Epithelial cell of esophagus (primary cell): ENCODE data around the gene ACKR4.
"Not testable (repeated sequence)": the region's sequence is repeated elsewhere in the genome, so short reads cannot be mapped to it uniquely, and the experiment has no call there.

ENCODE experiments used
- DNase-seq: peaks from one replicate; pipeline ENCODE4 v3.0.0; 2010; ENCODE audit warnings: low read depth
- H3K4me3 ChIP-seq: 2 replicates; pipeline ENCODE4 v1.5.1; 2011; ENCODE audit warnings: mild to moderate bottlenecking, low read length, control low read depth
- CTCF ChIP-seq: IDR thresholded peaks from 2 replicates; pipeline ENCODE4 v1.5.1; 2011; ENCODE audit warnings: low read depth, mild to moderate bottlenecking, low read length, control low read depth, inconsistent platforms; ENCODE audit not compliant: insufficient read depth; ENCODE audit errors: missing control alignments

The ACKR4 gene

GRCh38 chr3:132630612-132631011 is 33.5 kb downstream of the ACKR4 start:
- no peak for TF ChIP-seq CTCF
- no peak for DNase-seq
- H3K4me3 ChIP-seq, result no peak overlapping the region

- H3K4me3 ChIP-seq, result no peak overlapping the region
Observed at GRCh38 chr3:132635052-132635451, 38.0 kb downstream of the ACKR4 start.

GRCh38 chr3:132637590-132637989 is 40.5 kb downstream of the ACKR4 start:
- H3K4me3 ChIP-seq, result no peak overlapping the region
- no peak for TF ChIP-seq CTCF
- peak; percentile 71 for DNase-seq

More at GRCh38 chr3:132635052-132635451, 38.0 kb downstream of the ACKR4 start:
- TF ChIP-seq CTCF, result no peak
- DNase-seq, result no peak

- DNase-seq, result no peak
- H3K4me3 ChIP-seq, result no peak overlapping the region
- no peak for TF ChIP-seq CTCF
Observed at GRCh38 chr3:132638706-132639105, 41.6 kb downstream of the ACKR4 start.

- not testable (repeated sequence) for H3K4me3 ChIP-seq, DNase-seq
Observed at GRCh38 chr3:132641427-132641826, 44.4 kb downstream of the ACKR4 start.

GRCh38 chr3:132641837-132642538 is 44.9 kb downstream of the ACKR4 start:
- peak; percentile 57 for TF ChIP-seq CTCF
- peak; percentile 68 for DNase-seq
- no peak overlapping the region for H3K4me3 ChIP-seq

GRCh38 chr3:132642539-132642847 is 45.4 kb downstream of the ACKR4 start:
- H3K4me3 ChIP-seq, result no peak overlapping the region
- DNase-seq, result no peak
- no peak for TF ChIP-seq CTCF
